CD1c-positive myeloid dendritic cell (primary cell): ENCODE data around the gene DQX1.

Experiments used
- DNase-seq: peaks from one replicate; pipeline ENCODE4 v3.0.0-alpha.2; 2016; ENCODE audit errors: extremely low spot score

The DQX1 gene

DNA sequence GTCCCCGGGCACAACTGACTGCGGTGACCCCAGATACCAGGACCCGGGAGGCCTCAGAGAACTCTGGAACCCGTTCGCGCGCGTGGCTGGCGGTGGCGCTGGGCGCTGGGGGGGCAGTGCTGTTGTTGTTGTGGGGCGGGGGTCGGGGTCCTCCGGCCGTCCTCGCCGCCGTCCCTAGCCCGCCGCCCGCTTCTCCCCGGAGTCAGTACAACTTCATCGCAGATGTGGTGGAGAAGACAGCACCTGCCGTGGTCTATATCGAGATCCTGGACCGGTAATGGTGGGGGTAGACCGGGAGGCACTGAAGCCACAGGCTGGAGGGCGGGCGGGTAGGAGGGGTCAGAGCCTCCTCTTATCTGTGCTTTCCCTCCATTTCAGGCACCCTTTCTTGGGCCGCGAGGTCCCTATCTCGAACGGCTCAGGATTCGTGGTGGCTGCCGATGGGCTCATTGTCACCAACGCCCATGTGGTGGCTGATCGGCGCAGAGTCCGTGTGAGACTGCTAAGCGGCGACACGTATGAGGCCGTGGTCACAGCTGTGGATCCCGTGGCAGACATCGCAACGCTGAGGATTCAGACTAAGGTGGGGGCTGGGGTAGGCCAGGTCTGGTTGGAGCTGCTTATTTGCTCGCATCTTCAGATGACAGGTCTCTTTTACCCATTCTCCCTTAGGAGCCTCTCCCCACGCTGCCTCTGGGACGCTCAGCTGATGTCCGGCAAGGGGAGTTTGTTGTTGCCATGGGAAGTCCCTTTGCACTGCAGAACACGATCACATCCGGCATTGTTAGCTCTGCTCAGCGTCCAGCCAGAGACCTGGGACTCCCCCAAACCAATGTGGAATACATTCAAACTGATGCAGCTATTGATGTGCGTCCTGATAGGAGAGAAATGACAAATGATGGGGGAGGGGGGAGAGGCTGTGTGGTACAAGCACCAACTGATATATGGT is 4.5 kb upstream of the DQX1 start:
- peak; percentile 45 for DNase-seq

DNA sequence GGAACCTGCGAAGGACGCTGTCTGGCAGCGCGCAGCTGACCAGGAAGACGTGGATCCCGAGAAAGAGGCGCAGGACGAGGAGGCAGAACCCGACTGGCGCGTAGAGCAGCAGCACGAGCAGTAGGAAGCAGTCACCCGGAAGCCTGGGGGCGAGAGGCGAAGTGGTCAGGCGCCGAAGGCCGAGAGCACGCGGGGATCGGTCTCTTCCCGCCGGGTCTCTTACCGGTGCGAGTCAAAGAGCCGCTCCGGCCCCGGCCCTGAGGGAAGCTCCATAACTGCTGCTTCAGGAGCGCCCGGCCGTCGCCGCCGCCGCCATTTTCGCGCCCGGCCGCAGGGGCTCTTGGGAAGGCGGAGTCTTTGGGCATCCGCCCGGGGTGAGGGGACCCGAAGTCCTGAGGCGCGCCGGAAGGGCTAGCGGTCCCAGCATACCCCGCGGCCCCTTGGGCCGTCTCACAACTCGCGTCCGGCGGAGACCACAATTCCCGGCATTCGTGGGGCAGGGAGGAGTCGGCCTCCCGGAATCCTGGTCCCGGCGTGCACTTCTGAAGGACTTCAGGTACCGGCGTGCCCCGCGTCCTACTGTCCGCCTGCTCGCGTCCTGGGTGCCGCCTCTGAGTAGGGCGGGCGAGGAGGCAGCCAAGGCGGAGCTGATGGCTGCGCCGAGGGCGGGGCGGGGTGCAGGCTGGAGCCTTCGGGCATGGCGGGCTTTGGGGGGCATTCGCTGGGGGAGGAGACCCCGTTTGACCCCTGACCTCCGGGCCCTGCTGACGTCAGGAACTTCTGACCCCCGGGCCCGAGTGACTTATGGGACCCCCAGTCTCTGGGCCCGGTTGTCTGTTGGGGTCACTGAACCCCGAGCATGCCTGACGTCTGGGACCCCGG is 3.6 kb upstream of the DQX1 start, which contains the start of the genes AUP1 and HTRA2:
TSS of gene AUP1 (minus strand) at position 350 of the 882 bp plus-strand sequence. CDS start at position 273, 77 bp downstream.
TSS of gene HTRA2 (plus strand) at position 577 of the 882 bp plus-strand sequence. CDS start at position 651, 74 bp downstream.
- DNase-seq, result peak; percentile 98

DNA sequence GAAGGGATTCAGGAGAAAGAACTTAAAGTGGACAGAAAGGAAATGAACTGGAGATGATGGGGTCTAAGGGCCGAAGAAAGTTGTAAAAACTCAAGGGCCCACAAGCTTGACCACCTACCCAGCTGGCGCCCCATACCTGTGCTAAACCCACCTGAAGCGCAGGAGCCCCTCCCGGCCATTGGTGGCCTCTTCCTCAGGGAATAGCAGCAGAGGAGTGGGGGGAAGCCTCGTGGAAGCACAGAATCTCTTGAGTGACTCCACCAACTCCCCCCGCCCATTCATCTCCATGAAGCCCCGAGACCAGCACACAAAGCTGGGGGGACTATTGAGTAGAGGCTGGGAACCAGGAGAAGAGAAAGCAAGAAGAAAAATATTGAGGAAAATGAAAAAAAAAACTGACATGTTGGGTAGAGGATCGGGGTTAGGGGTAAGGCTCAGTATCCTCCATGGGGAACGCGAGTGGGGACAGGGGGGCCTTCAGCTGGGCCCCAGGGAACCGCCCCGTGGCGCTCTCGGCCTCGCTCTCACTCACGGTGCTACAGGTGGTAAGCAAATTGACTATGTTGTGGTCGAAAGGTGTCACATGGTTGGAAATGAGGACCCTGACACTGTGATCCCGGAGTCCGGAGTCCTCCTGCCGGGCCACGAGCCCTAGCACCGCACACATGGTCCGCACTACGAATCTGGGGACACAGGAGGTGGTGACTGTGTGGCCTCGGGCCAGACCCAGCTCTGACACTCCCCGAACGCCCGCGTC is 2.7 kb upstream of the DQX1 start:
- DNase-seq, result no peak

DNA sequence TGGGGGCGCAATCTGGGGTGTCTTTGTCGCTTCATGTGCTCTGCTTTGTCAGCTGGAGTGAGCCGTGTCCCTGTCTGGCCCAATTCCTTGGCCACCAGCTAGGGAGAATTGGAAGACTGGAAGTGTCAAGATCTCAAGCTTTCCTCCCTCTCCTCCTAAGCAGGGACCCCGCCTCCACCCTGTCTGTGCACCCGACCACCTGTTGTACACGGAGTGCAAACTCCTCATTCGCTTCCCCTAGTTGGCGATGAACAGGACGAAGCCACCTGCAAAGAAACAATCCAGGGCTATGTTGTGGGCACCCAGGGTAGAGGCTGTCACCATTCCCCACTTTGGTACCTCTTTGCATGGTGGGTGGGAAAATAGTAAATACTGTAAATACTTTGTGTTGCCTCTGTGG is 1.7 kb upstream of the DQX1 start:
- no peak for DNase-seq

DNA sequence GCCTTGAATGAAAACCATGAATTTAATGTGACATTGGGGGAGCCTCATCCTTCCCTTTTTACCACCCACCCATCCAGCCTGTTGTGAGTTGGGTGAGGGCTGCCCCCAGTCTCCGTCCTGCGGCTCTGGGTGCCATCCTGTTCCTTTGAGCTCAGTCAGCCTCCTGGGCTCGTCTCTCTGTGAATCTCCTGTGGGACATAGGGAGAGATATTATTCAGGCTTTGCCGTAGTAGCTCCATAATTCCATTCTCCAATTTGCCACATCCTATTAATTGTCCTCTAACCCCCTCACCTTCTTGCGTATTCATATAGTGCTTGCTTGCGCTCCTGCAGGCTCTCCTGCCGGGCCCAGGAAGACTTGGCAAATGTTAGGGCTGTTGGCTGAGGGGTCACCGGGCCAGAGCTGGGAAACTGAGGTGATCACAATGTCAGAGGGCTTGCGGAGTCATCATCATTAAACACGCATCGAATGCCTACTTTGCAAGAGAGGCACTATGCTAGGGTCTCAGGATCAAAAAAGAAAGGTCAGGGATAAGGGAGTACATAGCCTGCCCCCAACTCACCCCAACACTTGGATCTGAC is 709 bp upstream of the DQX1 start:
- DNase-seq, result no peak

DNA sequence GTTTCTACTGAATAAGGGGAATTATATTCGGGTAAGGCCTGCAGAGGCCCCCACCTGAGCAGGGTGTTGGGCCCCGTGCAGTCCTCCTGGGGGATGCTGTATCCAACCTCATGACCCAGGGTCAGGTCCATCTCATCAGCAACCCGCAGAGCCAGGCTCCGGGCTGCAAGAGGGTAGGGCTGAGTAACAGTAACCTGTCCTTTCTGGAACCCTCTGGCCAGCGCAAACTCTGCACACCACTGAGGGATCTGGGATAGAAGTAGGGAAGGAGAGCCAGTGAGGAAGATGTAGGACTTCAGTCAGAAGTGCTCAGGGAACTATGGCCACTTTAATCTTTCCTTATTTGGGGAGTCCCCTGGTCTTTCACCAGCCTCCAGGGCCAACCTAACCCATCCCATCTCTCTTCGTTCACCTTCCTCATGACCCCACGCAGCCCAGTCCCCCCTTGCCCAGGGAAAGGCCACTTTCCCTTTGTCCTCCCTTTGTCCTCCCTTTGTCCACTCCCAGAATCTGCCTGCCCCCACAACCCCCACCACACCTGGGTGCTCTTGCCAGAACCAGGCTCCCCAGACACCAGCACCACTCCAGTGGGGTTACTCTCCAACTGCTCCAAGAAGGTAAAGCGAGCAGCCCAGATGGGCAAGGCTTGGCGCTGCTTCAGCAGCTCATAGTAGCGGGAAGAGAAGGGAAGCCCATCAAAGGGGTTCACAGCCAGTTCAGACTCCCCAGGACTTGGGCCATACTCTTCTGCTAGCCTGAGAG is 895 bp downstream of the DQX1 start:
- DNase-seq, result no peak

DNA sequence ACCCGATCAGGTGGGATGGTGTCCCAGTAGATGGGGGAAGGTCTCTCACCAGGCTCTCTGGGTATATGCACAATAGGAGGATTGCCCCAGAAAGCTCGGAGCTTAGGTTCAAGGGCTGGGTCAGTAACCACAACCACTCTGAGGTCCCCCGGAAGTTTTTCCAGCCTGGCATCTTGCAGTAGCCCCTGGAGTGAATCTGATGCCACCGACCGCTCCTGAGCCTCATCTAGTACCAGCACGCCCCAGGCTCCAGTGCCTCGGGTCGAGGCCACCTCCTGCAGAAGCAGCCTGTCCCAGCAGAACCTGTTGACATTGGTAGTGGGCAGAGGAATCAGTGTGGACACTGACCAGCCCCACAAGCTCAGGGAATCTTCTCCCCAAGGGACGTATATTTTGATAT is 2.0 kb downstream of the DQX1 start:
- DNase-seq, result no peak

DNA sequence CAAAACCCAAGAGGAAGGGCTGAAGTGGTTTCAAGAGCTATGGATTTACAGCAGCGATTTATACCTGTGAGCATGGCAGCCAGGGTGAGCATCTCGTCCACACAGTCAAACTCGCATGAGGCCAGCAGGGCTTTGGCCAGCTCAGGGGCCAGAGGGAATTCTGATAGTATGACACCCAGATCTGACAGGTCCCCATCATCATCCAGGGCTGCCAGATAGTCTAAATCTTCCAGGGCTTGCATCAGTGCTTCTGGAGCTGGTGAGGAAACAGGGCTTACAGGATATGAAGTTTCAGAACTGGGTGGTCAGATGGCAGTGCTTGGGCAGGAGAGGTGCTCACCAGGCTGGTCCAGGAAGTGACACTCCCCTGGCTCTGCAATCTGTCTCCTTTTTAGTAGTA is 3.5 kb downstream of the DQX1 start:
- no peak for DNase-seq

DNA sequence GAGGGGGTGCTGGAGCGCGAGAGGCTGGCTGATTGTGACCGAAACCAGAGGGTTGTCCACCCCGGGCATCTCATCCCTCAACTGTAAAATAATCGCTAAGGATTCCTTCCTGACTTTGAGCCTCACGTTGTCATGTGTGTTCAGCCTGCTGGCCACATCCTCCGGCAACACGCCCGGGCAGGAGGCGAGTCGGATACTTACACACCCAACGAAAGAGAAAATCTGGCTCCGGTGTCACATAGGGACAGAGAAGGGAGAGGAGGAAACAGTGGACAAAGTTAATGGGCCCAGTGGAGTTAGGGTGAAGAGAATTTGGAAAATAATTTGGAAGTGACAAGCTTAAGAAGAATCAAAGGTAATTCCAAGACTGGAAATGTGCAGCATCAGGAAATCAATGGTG is 9.4 kb downstream of the DQX1 start:
- DNase-seq, result no peak

DNA sequence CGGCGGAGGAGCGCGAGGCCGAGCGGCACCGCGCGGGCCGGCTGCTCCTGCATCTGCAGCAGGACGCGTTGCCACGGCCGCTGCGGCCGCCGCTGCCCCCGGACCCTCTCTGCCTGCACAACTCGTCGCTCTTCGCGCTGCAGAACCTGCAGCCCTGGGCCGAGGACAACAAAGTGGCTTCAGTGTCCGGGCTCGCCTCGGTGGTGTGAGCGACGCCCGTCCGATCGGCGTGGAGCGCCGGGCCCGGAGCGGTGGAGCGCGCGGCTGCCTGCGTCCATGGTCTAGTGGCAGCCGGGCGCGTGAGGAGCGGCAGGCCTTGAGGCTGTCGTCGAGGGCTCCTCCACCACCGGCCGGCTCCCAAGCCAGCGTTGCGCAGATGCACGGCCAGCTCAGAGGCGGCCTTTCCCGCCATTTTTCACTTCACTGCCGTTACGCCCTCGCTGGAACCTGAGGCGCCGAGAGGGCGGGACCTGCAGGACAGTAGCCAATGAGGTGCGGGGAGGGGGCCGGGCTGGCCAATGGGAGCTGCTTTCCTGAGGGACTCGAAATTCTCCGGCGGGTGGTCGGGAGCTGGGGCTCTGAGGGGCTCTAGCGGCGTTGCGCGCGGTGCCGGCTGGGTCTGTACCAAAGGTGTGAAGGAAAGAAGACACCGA is 9.9 kb downstream of the DQX1 start:
- DNase-seq, result peak; percentile 63

DNA sequence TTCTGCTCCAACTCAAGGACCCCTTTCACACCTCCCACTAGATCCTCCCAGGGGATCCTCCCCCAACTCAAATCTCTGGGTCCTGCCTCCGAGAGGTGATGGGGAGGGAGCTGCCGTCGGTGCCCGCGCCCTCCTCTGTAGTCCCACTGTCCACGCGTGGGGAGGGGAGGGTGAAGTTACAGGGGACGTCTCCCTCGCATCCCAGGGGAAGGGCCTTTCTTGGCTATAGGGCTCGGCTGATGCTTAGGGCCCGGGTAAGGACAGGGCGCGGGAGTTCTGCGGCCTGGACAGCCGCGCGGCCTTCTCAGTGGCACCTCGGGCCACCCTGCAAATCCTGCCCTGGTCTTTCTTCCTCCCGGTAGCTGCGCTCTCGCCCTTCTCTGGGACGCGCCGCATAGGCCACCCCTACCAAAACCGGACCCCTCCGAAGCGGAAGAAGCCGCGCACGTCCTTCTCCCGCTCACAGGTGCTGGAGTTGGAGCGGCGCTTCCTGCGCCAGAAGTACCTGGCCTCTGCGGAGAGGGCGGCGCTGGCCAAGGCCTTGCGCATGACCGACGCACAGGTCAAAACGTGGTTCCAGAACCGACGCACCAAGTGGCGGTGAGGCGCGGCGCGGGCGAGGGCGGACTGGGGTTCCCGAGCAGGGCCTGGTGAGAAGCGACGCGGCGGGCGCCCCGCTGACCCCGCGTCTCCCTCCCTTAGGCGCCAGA is 10.6 kb downstream of the DQX1 start:
- no peak for DNase-seq

DNA sequence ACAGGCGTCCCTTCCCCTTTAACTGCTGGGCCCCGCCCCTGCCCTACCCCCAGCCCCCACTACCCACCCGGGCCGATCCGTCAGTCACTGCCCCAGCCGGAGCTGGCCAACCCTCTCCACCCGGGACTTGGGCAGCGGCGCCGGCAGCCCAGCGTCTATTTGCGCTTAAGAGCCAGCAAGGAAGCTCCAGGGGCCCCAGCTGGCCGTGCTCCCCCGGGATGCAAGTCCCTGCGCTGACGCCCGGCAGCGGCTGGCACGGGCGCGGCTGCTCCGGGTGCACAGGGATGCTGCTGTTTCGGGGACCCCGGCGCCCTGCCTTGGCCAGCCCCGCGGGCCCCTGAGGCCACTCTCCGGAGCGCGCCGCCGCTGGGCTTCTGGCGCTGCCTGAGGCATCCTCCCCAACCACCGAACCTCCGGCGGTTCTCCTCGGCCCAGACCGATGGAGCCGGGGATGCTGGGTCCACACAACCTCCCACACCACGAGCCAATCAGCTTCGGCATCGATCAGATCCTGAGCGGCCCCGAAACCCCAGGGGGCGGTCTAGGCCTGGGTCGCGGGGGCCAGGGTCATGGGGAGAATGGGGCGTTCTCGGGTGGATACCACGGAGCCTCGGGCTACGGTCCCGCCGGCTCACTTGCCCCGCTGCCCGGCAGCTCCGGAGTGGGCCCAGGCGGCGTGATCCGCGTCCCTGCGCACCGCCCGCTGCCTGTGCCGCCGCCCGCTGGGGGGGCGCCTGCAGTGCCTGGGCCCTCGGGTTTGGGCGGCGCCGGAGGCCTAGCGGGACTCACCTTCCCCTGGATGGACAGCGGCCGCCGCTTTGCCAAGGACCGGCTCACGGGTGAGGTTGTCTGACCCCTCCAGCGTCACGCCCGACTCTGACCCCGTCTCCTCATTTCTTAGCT is 11.4 kb downstream of the DQX1 start, which contains the start of gene TLX2:
TSS of gene TLX2 (plus strand) at position 83 of the 903 bp plus-strand sequence. CDS start at position 440, 357 bp downstream.
- DNase-seq, result no peak

DNA sequence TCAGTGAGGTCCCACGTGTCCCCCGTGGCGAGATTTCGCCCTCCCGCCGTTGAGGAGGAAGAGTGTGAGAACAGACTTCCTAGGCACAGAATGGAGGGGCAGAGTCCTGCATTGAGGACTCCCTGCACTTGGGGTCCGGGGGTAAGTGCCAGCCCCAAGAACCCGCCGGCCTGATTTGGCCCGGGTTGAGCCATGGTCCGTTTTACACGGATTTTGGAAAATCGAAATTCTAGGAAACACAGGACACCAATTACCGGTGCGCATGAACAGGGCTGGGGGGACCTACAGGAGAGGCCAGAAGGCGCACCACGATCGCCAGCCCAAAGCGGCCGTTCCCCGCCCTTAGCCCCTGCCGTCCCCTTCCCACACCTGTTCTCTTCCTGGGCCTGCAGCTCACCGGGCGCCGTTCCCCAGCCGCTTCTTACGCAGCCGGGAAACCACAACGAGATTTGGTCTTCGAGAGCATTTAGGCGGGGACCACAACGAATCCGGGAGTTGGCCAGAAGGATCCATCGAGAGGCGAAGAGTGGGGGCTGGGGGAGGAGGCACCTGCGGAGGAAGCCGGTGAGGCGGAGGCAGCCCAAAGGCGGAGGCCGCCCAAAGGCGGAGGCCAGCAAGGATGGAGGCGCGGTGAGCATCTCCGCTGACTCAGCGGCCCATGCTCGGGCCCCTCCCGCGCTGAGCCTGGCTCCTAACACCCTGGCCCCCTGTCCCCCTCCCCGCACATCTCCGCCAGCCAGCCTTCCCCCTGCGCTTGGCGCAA is 12.2 kb downstream of the DQX1 start:
- DNase-seq, result no peak

DNA sequence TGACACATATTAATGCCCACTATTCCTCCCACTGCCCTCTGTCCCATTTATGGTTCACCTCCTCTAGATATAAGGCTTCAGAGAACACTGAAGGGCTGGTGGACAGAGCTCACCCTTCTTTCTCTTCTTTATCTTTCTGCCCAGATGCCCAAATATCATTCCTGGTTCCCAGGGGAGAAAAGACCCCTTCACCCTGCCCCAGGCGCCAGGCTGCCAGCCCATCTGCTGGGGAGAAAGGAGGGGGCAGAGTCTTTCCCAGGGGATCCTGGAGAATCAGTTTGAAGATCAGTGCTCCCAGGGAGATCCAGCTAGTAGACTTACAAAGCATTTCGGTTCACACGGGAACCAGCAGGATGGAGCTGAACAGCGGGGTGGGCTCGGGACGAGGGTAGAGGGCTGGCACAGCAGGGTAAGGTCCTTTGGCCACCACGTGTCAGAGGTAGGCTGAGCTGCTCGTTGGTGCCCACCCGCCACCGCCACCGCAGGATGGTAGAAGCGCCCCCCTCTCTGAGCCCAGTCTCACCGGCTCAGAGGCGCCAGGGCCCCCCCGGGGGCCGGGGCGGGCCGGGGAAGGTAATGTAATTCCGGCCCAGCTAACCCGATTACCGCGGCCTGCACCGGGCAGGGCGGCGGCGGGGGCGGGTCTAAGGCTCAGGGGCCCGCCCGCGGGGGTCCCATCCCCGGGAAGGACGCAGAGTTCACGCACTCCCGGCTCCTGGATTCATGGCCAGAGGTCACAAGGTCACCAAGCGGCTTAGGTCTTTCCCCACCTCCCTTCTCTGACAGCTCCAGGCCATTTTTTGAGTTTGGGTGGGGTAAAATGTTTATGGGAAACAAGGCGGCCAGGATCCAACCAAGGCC is 13.1 kb downstream of the DQX1 start:
- DNase-seq, result no peak

DNA sequence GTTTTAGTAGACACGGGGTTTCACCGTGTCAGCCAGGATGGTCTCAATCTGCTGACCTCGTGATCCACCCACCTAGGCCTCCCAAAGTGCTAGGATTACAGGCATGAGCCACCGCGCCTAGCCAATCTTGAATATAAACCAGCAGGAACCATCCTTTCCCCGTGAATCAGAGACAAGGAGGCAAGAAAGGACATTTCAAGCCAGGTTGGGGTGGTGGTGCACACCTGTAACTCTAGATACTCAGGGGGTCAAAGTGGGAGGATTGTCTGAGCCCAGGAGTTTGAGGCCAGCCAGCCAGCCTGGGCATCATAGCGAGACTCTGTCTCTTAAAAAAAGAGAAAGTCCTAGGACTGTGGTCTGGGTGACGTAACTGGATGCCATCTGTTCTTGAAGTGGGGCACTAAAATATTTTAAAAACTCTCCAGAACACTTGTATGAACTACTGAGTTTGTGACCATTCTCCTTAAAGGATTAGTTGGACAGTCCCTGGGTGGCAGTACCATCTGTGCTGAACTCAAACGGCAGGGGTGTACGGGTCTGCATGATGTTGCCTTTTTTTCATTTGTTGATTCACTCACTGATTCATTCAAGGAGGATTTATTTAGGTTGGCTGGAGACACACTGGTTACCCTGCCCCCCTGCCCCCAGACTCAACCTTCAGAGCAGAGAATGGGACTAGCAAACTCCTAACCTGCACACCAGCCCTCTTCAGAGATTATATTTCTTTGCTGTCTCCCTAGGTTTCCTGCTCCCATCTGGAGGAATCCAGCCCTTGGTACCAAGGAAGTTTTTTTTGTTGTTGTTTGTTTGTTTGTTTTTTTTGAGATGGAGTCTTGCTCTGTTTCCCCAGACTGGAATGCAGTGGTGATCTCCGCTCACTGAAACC is 14.7 kb downstream of the DQX1 start:
- no peak for DNase-seq
